Astrocyte of the hippocampus (primary cell): Measurements from ENCODE around the gene SLC10A3.

Source experiments
- DNase-seq: peaks from one replicate; pipeline ENCODE4 v3.0.0; 2011; ENCODE audit warnings: low read depth, low spot score

SLC10A3 gene

GRCh38 chrX:154484255-154485149 lies 5.9 kb downstream of the SLC10A3 start:
- DNase-seq, result no peak

- DNase-seq, result no peak
Observed at GRCh38 chrX:154483325-154483724, 7.1 kb downstream of the SLC10A3 start.

- DNase-seq, result no peak
Observed at GRCh38 chrX:154482786-154483185, 7.6 kb downstream of the SLC10A3 start.

GRCh38 chrX:154481911-154482601 lies 8.4 kb downstream of the SLC10A3 start:
- DNase-seq, result no peak

- no peak for DNase-seq
Observed at GRCh38 chrX:154481195-154481594, 9.2 kb downstream of the SLC10A3 start.

GRCh38 chrX:154478728-154479622 lies 11.5 kb downstream of the SLC10A3 start, which contains the start of gene LAGE3:
TSS of gene LAGE3 (minus strand) at chrX:154479281. CDS start at chrX:154478915, 366 bp downstream.
- DNase-seq, result peak; percentile 95

- DNase-seq, result no peak
Observed at GRCh38 chrX:154477891-154478477, 12.4 kb downstream of the SLC10A3 start.

GRCh38 chrX:154476821-154477220 lies 13.6 kb downstream of the SLC10A3 start:
- DNase-seq, result no peak

- no peak for DNase-seq
Observed at GRCh38 chrX:154473683-154474082, 16.7 kb downstream of the SLC10A3 start.

- DNase-seq, result no peak
Observed at GRCh38 chrX:154472685-154473632, 17.5 kb downstream of the SLC10A3 start.

- DNase-seq, result no peak
Observed at GRCh38 chrX:154471839-154472684, 18.4 kb downstream of the SLC10A3 start.

GRCh38 chrX:154470914-154471568 lies 19.4 kb downstream of the SLC10A3 start:
- DNase-seq, result no peak

GRCh38 chrX:154470434-154470833 lies 20.0 kb downstream of the SLC10A3 start:
- DNase-seq, result no peak

GRCh38 chrX:154469880-154470279 lies 20.5 kb downstream of the SLC10A3 start:
- DNase-seq, result no peak

GRCh38 chrX:154469114-154469513 lies 21.3 kb downstream of the SLC10A3 start:
- DNase-seq, result no peak

- DNase-seq, result no peak
Observed at GRCh38 chrX:154468217-154468616, 22.2 kb downstream of the SLC10A3 start.

- DNase-seq, result no peak
Observed at GRCh38 chrX:154467556-154467955, 22.9 kb downstream of the SLC10A3 start.

GRCh38 chrX:154466907-154467306 lies 23.5 kb downstream of the SLC10A3 start:
- no peak for DNase-seq

GRCh38 chrX:154466036-154466435 lies 24.4 kb downstream of the SLC10A3 start:
- no peak for DNase-seq
